Limb (tissue), 2 donors: ENCODE measurements around the gene EIF5A.

ENCODE experiments used
- DNase-seq, 2 donors: peaks; one replicate each; pipeline ENCODE4 v3.0.0-alpha.2; 2016; ENCODE audit errors: extremely low spot score in 2 of 2

Gene EIF5A

GRCh38 chr17:7306911-7307685, at the start of gene EIF5A:
TSS of gene EIF5A (plus strand) at chr17:7307628. CDS start at chr17:7309636, 2,008 bp downstream.
- peak; percentile 100 for DNase-seq

GRCh38 chr17:7258731-7259554, 48.5 kb upstream of the EIF5A start:
- no peak for DNase-seq

DNA sequence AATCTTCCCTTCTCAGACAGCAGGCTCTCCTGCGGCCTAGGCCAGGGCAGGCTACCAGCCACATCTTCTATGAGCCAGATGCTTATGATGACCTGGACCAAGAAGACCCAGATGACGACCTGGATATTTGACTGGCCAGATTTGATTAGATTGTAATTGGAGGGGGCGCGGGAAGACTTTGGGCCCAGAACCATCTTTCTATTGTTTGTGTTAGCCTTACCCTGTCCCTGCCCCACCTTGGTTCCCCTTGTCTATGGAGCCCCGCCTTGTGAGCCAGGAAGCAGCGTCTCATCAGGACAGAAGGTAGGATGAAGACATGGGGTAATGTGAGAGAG, 47.9 kb upstream of the EIF5A start:
- no peak for DNase-seq

DNA sequence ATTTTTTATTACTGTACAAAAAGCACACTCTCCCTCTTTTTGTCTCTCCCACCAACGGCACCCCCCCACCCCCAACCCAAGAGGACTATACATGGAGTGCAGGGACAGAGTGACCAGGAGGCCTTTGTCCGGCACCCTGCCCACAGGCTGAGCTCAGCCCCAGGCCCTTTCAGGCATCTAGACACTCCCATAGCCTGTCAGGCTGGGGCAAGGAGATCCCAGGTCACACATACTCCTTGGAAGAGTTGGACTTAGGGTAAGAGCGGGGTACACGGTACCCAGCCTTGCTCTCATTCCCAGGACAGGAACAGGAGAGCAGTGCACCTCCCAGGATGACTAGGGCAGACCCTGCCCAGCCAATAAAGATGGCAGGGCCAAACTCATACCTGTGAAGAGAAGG, 47.3 kb upstream of the EIF5A start:
- no peak for DNase-seq

- peak in 1 of 2 donors; percentile 60 for DNase-seq
Observed at GRCh38 chr17:7260651-7261378, 46.6 kb upstream of the EIF5A start.

DNA sequence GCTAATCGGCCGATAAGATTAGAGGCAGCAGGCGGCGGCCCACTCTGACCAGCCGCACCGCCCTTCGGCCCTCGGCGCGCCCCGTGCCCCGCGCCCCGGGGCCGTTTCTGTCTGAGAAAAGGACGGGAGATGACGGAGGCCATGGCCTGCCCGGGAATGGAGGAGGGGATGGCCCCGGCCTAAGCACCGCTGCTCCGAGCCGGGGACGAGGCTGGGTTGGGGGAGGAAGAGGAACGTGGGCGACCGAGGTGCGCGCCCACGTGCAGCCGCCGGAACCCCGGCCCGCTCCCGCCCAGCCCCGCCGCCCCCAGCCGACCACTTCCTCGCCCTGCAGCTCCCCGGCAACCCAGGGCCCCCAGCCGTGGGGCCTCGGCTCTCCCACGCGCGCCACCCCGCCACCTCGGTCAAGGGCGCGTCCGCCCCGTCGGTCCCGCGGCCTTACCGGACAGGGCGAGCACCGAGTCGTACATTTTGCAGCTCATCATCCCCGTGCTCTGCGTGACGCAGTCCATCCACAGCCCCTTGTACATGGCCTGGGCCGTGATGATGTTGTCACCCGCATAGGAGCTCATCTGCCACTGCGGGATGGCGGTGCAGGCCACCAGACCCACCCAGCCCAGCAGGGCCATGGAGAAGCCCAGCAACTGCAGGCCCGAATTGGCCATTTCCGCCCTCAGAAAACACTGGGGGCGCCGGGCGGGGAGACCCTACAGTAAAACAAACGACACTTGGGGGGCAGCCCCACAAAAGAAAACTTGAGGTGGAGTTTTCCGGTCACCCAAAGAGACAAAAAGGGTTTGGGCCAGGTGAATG, 45.8 kb upstream of the EIF5A start:
- no peak for DNase-seq

- DNase-seq, result no peak
Observed at GRCh38 chr17:7262192-7262934, 45.1 kb upstream of the EIF5A start, which contains the start of gene CLDN7. TSS of gene CLDN7 (minus strand) at chr17:7262478. CDS start at chr17:7262043, 435 bp downstream.

- DNase-seq, result no peak
Observed at GRCh38 chr17:7262935-7263800, 44.3 kb upstream of the EIF5A start.

DNA sequence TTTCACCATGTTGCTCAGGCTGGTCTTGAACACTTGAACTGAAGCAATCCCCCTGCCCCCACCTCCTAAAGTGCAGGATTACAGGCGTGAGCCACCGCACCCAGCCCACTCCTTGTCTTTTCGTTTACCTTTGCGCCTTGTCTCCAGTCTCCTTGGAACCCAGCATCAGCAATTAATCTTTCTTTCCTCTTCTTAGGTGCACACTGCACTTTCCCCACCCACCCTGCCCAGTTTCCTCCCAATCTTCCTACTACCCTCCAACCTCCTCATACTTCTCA, 43.7 kb upstream of the EIF5A start:
- no peak for DNase-seq

DNA sequence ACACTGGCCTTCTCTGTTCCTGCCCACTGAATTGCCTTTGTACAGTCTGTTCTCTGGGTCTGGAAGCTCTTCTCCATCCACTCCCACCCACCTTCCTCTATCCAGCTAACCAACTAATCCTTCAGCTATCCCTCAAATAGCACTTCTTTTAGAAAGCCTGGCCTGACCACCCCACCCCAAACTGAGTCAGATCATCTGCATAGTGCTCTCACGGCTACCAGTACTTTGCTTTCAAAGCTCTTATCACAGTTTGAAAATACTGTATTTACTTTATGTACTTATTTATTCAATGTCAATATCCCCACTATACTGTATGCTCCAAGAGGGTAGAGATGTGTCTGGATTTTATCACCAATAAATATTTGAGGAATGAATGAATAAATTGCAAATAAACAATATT, 40.6 kb upstream of the EIF5A start:
- no peak for DNase-seq

DNA sequence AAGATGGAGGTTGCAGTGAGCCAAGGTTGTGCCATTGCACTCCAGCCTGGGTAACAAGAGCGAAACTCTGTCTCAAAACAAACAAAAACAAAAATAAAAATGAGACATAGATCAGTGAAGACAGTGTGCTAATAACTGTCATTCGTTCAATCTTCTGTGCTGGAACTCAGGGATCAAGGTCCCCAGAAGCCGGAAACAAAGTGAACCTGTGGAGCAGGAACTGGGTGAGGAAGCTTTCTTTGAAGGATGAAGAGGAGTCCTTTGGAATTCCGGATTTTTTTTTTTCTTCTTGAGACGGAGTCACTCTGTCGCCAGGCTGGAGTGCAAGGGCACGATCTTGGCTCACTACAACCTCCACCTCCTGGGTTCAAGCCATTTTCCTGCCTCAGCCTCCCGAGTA, 28.0 kb upstream of the EIF5A start:
- DNase-seq, result no peak

DNA sequence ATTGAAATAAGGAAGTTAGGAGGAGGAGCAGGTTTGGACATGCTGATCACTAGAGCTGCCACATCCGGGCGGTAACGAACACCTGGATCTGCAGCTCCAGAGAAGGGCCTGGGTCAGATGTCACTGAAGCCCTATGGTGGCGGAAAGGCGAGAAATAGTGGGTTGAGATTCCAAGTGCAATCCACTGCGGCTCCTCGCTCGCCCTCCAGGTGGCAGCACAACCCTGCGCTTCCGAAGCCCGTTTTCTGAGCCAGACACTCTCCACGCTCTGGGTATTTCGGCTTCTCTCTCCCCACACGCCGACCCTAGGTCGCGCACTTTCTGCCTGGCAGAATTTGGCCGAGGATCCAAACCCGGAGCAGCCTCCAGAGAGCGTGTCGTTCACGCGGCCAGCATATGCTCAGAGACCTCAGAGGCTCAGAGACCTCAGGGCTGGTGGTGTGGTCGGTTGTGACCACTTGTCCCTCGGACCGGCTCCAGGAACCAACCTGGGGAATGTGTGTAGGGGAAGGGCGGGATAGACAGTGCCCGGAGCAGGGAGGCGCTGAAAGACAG, 26.8 kb upstream of the EIF5A start:
- peak; percentile 87 to 91 for DNase-seq

- peak; percentile 85 to 93 for DNase-seq
Observed at GRCh38 chr17:7281074-7281952, 26.1 kb upstream of the EIF5A start, which contains the start of gene SLC2A4. TSS of gene SLC2A4 (plus strand) at chr17:7281718. CDS start at chr17:7281935, 217 bp downstream.

DNA sequence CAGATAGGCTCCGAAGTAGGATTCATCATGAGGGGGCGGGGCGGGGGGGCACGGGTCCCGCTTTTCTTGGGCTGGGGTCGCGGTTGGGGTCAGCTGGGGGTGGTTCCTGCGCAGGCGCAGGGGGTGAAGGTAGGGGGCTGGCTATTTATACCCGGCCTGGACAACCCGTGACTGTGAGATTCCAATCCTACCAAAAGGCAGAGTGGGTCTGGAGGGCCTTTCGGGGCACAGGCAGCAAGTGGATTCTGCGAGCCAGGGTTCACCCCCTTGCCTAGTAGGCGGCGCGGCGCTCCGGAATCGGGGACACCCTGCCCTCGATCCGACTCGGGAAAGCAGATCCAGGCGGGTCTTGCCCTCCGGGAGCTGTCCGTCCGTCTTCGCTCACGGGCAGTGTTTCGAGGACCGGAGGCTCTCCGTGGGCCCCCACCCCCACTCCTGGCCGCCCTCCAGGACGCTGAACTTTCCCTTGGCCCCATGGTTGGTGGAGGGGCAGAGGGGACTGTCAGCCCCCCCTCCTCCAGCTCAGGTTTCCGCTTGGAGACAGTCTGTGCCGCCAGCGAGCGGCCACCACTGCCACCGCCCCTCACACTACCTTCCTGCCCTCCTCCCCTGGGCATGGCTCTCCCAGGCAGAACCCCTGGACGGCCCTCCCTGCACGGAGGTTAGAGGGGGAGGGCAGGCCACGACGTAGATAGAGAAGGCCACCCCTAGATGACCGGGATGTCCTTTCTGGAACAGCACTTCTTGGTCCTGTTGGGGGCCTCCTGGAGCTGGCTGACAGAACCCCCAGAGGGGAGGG, 25.3 kb upstream of the EIF5A start:
- peak in 1 of 2 donors; percentile 63 for DNase-seq

- DNase-seq, result no peak
Observed at GRCh38 chr17:7282752-7283321, 24.6 kb upstream of the EIF5A start.

GRCh38 chr17:7283471-7284216, 23.8 kb upstream of the EIF5A start:
- DNase-seq, result no peak
